Astrocyte (in vitro differentiated cells and primary cell): ENCODE measurements around the gene CD276.

ENCODE experiments used
- EZH2 ChIP-seq: IDR thresholded peaks from 2 replicates; pipeline ENCODE4 v1.6.1; 2012; ENCODE audit warnings: mild to moderate bottlenecking, low read length, inconsistent platforms; ENCODE audit not compliant: insufficient read depth
- TF ChIP-seq, protein P1 (sequence below): IDR thresholded peaks from 2 replicates; pipeline ENCODE4 v1.5.1; 2011; ENCODE audit warnings: low read depth, mild to moderate bottlenecking, inconsistent platforms, low read length, moderate library complexity; ENCODE audit not compliant: insufficient read depth

- TF ChIP-seq, protein P1, sequence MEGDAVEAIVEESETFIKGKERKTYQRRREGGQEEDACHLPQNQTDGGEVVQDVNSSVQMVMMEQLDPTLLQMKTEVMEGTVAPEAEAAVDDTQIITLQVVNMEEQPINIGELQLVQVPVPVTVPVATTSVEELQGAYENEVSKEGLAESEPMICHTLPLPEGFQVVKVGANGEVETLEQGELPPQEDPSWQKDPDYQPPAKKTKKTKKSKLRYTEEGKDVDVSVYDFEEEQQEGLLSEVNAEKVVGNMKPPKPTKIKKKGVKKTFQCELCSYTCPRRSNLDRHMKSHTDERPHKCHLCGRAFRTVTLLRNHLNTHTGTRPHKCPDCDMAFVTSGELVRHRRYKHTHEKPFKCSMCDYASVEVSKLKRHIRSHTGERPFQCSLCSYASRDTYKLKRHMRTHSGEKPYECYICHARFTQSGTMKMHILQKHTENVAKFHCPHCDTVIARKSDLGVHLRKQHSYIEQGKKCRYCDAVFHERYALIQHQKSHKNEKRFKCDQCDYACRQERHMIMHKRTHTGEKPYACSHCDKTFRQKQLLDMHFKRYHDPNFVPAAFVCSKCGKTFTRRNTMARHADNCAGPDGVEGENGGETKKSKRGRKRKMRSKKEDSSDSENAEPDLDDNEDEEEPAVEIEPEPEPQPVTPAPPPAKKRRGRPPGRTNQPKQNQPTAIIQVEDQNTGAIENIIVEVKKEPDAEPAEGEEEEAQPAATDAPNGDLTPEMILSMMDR: no peak
- no peak for TF ChIP-seq EZH2
Measured at GRCh38 chr15:73745073-73745472, 60.9 kb downstream of the CD276 start.
